NB4 (cell line): ENCODE data around the gene E2F3.

Source experiments
- CTCF ChIP-seq: IDR thresholded peaks from one replicate; pipeline ENCODE4 v1.5.1; 2012; ENCODE audit warnings: low read depth, low read length
- POLR2A ChIP-seq: IDR thresholded peaks from 2 replicates; pipeline ENCODE4 v1.6.1; 2011; ENCODE audit warnings: mild to moderate bottlenecking; ENCODE audit not compliant: insufficient read length; ENCODE audit errors: extremely low read depth
- TF ChIP-seq, protein P1 (sequence below): IDR thresholded peaks from 2 replicates; pipeline ENCODE4 v1.6.1; 2011; ENCODE audit warnings: low read depth, low read length

- TF ChIP-seq CTCF (no peak), POLR2A (no peak)
- TF ChIP-seq, protein P1, sequence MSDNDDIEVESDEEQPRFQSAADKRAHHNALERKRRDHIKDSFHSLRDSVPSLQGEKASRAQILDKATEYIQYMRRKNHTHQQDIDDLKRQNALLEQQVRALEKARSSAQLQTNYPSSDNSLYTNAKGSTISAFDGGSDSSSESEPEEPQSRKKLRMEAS, result no peak
Observed at GRCh38 chr6:20433321-20433720, 31.6 kb downstream of the E2F3 start.
